ENCODE data around the gene ST7L.
"Not testable (repeated sequence)": the region's sequence is repeated elsewhere in the genome, so short reads cannot be mapped to it uniquely, and the experiment has no call there.

ST7L gene

DNA sequence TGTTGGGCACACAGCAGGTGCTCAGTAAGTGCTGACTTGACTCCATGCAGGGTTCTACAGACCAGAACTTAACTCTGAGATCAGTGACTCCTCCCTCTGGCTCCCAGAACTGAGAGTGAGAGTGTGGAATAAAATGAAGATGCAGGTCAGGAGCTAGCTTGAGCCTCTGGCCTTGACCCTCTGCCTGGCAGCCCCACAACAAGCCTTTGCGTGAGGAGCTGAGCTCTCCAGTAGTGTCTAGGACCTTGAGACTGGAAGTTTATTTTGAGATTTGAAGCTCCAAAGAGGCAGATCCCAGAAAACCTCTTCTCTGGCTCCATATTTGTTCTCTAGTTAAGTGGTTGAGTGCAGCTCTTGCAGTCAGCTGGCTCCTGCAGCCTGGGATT, 113.5 kb downstream of the ST7L start:
- Histone ChIP-seq H3K9ac (ENCODE audit: low read depth, low read length) (no peak overlapping the region), H3K4me1 (ENCODE audit: insufficient read depth, low read length) (peaks cover 6% of the 10 kb centered on the region; the same call in 1 of the 2 replicates), H3K36me3 (ENCODE audit: insufficient read depth, low read depth, low read length) (no peaks in the 10 kb centered on the region), H3K27me3 (ENCODE audit: insufficient read depth, low read length) (peaks cover 100% of the 10 kb centered on the region), H3K4me3 (ENCODE audit: low read length) (no peak overlapping the region), H3K27ac (ENCODE audit: low read length) (no peak overlapping the region), H3K9me3 (ENCODE audit: insufficient read depth, low read depth, low read length) (no peaks in the 10 kb centered on the region)

DNA sequence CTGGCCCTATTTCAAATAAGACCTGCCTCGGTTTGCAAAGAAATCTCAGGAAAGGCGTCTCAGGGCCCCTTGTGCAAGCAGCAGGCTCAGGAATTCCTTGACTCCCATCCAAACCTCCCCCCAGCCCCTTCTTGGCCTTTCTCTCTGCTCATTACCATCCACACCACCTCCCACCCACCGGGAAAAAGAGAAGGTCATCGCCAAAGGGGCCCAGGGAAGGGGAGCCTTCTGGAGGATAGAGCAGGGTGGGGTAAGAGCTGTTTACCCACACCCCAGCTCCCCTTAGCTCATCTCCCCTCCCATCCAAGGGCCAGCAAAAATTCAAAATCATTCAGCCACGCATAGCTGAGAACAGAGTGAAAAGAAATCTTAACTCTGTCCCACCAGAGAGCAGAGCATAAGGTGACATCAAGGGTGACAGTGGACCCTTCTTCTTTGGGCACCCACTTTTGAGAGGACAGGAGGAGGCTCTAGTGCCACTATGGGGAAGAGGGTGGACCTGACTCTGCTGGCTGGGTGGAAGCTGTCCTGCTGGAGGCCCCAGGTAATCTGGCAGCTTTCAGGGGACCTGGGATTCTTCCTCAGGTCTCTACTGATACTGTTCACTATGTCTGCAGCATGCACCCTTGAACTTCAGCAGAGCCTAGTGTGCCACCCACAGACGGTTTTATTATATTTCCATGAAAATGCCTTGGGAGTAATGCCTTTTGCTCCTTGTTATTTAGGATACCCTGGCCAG, 114.1 kb downstream of the ST7L start:
- H3K27ac ChIP-seq (ENCODE audit: low read length): no peak overlapping the region
- H3K27me3 ChIP-seq (ENCODE audit: insufficient read depth, low read length): peaks cover 98% of the 10 kb centered on the region
- no peak overlapping the region for H3K4me3 ChIP-seq (ENCODE audit: low read length)
- peaks cover 2% of the 10 kb centered on the region; the same call in 1 of the 2 replicates for H3K4me1 ChIP-seq (ENCODE audit: insufficient read depth, low read length)
- no peaks in the 10 kb centered on the region for H3K36me3 ChIP-seq (ENCODE audit: insufficient read depth, low read depth, low read length)
- no peaks in the 10 kb centered on the region for H3K9me3 ChIP-seq (ENCODE audit: insufficient read depth, low read depth, low read length)
- H3K9ac ChIP-seq (ENCODE audit: low read depth, low read length): no peak overlapping the region

DNA sequence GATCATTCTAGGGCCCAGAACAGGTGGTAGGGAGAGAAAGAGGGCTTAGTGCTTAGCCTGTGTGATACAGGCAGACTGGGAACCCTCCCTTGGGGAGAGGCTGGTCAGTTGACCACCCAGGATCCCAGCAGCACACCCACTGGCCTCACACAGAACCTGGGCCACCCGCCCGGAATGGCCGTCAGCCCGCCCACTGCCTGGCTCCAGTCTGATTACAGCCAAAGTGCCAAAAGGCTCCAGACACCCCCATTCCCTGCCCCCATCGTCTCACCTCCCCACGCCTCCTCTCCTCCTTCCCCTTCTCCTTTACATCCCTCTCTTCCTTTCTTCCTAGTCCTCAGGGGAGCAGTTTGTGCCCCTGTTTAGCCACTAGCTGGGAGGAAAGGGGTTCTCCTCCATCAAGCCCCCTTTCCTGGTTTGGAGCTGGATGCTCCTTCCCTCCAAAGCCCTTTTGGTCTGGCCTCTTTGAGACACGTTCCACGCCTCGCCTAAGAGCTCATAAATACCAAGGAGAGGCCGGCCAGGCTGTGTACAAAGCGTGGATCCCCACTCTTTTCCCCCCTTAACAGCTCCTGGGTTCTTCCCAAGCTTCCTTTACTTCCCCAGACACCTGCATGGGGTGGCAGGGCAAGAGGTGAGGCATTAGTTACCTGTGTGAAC, 114.8 kb downstream of the ST7L start:
- Histone ChIP-seq H3K9ac (ENCODE audit: low read depth, low read length) (no peak overlapping the region), H3K27me3 (ENCODE audit: insufficient read depth, low read length) (peaks cover 98% of the 10 kb centered on the region), H3K4me3 (ENCODE audit: low read length) (no peak overlapping the region), H3K27ac (ENCODE audit: low read length) (no peak overlapping the region), H3K9me3 (ENCODE audit: insufficient read depth, low read depth, low read length) (no peaks in the 10 kb centered on the region), H3K36me3 (ENCODE audit: insufficient read depth, low read depth, low read length) (no peaks in the 10 kb centered on the region), H3K4me1 (ENCODE audit: insufficient read depth, low read length) (no peaks in the 10 kb centered on the region; the same call in 1 of the 2 replicates)

DNA sequence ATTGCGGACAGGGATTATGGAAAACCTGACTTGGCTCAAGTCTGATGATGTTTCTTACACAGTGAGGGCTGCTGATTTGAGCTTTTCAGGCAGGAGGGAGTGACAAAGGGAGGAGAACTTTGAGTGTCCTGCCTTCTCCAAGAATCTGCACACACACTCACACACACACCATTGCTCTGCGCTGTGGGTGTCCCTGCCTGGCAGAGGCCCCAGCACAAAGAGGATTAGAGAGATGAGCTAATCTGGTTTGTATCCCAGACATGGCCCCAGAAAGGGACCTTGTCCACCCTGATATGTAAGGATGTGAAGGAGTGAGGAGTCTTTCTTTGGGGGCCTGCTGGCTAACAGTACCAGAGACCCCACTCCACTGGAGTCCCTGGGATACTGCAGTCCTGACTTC, 116.1 kb downstream of the ST7L start:
- Histone ChIP-seq H3K27ac (ENCODE audit: low read length) (no peak overlapping the region), H3K9me3 (ENCODE audit: insufficient read depth, low read depth, low read length) (no peaks in the 10 kb centered on the region), H3K9ac (ENCODE audit: low read depth, low read length) (no peak overlapping the region), H3K4me1 (ENCODE audit: insufficient read depth, low read length) (no peaks in the 10 kb centered on the region; the same call in 1 of the 2 replicates), H3K36me3 (ENCODE audit: insufficient read depth, low read depth, low read length) (no peaks in the 10 kb centered on the region), H3K4me3 (ENCODE audit: low read length) (peak overlapping the region; percentile 64; the same call in 1 of the 2 replicates), H3K27me3 (ENCODE audit: insufficient read depth, low read length) (peaks cover 90% of the 10 kb centered on the region)

DNA sequence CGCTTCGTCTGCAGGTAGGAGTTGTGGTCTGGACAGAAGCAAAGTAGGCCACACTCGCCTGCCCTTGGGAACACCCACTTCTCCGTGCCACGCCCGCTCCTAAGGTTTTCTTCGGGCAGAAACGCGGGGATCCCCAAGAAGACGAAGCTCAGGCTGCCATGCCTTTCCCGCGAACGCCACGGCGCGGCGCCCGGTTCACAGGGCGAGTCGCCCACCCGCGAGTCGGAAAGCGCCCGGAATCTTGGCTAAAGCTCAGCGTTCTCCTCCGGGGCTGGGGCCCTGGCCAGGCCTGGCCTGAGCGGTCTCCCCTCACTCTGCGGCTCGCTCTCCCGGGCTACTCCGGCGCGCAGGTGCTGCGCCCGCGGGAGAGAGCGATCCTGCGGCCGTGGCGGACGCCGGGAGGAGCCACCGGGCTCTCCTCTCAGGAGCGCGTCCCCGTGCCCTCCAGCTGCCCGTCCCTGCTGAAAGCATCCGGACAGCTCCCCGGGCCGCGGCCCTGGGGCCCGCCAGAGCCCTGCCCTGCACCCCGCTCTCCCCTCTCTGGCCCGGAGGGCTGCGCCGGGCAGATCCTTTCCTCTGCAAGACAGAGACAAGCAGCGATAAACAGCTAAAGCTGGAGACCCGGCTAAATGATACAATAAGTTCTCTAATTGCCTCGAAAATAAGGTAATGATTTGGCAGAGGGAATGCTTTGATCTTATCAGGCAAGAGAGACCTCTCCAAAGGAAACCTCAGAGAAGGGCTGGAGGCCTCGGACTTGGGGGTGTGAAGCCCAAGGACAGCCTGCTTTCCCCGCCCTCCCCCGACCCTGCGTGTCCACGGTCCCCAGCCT, 116.9 kb downstream of the ST7L start:
- H3K27ac ChIP-seq (ENCODE audit: low read length): no peak overlapping the region
- H3K4me3 ChIP-seq (ENCODE audit: low read length): peak overlapping the region; percentile 64
- no peaks in the 10 kb centered on the region for H3K36me3 ChIP-seq (ENCODE audit: insufficient read depth, low read depth, low read length)
- peak overlapping the region; percentile 58; the same call in 1 of the 2 replicates for H3K9ac ChIP-seq (ENCODE audit: low read depth, low read length)
- H3K4me1 ChIP-seq (ENCODE audit: insufficient read depth, low read length): no peaks in the 10 kb centered on the region; the same call in 1 of the 2 replicates
- peaks cover 82% of the 10 kb centered on the region for H3K27me3 ChIP-seq (ENCODE audit: insufficient read depth, low read length)
- no peaks in the 10 kb centered on the region for H3K9me3 ChIP-seq (ENCODE audit: insufficient read depth, low read depth, low read length)

DNA sequence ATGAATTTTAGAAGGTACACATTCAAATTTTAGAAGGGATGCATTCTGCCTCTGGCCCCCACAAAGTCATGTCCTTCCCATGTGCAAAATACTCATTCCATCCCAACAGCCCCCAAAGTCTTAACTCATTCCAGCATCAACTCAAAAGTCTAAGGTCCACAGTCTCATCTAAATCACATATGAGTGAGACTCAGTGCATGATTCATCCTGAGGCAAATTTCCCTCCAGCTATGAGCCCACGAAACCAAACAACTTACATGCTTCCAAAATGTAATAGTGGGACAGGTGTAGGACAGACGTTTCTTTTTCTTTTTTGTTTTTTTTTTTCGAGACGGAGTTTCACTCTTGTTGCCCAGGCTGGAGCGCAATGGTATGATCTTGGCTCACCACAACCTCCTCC, 122.7 kb downstream of the ST7L start:
- no peaks in the 10 kb centered on the region for H3K9me3 ChIP-seq (ENCODE audit: insufficient read depth, low read depth, low read length)
- no peak overlapping the region for H3K4me3 ChIP-seq (ENCODE audit: low read length)
- H3K4me1 ChIP-seq (ENCODE audit: insufficient read depth, low read length): no peaks in the 10 kb centered on the region
- peaks cover 29% of the 10 kb centered on the region for H3K27me3 ChIP-seq (ENCODE audit: insufficient read depth, low read length)
- H3K36me3 ChIP-seq (ENCODE audit: insufficient read depth, low read depth, low read length): no peaks in the 10 kb centered on the region
- no peak overlapping the region for H3K27ac ChIP-seq (ENCODE audit: low read length)
- no peak overlapping the region for H3K9ac ChIP-seq (ENCODE audit: low read depth, low read length)

DNA sequence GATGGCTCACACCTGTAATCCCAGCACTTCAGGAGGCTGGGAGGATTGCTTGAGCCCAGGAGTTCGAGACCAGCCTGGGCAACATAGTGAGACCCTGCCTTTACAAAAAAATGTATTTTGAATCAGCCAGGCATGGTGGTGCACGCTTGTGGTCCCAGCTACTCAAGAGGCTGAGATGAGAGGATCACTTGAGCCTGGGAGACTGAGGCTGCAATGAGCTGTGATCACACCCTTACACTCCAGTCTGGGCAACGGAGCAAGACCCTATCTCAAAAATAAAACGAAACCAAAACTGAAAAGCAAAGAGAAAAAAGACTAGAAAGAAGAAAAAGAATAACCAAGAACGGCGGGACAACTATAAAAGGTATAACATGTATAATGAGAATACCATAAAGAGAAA, 125.6 kb downstream of the ST7L start:
- peaks cover 4% of the 10 kb centered on the region; the same call in 1 of the 2 replicates for H3K27me3 ChIP-seq (ENCODE audit: insufficient read depth, low read length)

DNA sequence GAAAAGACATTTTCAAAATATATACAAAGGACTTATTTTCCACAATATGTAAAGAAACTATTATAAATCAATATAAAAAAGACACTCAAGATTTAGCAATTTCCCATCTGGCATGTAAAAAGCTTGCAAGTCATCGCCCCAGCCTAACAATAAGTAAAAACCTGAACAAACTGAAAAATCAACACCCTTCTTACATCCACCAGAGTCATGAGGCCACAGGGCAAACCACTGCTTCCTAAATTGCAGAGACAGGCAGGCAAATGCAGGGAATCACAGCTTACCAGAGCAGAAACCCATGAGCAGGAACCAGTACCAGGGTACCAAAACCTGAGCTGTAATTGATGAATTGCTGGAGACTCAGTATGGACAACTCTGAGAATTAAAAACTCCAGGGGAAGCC, 126.9 kb downstream of the ST7L start:
- H3K4me3 ChIP-seq (ENCODE audit: low read length): no peak overlapping the region
- peaks cover 4% of the 10 kb centered on the region; the same call in 1 of the 2 replicates for H3K27me3 ChIP-seq (ENCODE audit: insufficient read depth, low read length)
- H3K27ac ChIP-seq (ENCODE audit: low read length): no peak overlapping the region
- no peaks in the 10 kb centered on the region for H3K36me3 ChIP-seq (ENCODE audit: insufficient read depth, low read depth, low read length)
- H3K4me1 ChIP-seq (ENCODE audit: insufficient read depth, low read length): no peaks in the 10 kb centered on the region
- no peaks in the 10 kb centered on the region for H3K9me3 ChIP-seq (ENCODE audit: insufficient read depth, low read depth, low read length)
- H3K9ac ChIP-seq (ENCODE audit: low read depth, low read length): no peak overlapping the region

More for the DNA sequence above, 125.6 kb downstream of the ST7L start:
- H3K4me1 ChIP-seq (ENCODE audit: insufficient read depth, low read length): no peaks in the 10 kb centered on the region
- H3K4me3 ChIP-seq (ENCODE audit: low read length): no peak overlapping the region
- H3K27ac ChIP-seq (ENCODE audit: low read length): no peak overlapping the region
- no peak overlapping the region for H3K9ac ChIP-seq (ENCODE audit: low read depth, low read length)
- no peaks in the 10 kb centered on the region for H3K9me3 ChIP-seq (ENCODE audit: insufficient read depth, low read depth, low read length)
- H3K36me3 ChIP-seq (ENCODE audit: insufficient read depth, low read depth, low read length): no peaks in the 10 kb centered on the region

DNA sequence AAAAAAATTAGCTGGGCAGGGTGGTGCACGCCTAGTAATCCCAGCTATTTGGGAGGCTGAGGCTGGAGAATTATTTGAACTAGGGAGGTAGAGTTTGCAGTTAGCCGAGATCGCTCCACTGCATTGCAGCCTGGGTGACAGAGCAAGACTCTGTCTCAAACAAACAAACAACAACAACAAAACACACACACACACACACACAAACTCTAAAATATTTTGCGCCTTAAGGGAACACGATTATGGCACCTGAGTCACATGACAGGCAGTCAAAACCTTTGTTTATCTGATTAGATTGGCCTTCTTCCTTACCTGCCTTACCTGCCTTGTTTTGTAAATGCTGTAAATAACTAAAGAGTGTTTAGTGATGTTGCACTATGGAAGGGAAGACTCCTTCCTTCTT, 130.8 kb downstream of the ST7L start:
- Histone ChIP-seq H3K9ac (ENCODE audit: low read depth, low read length) (no peak overlapping the region), H3K27ac (ENCODE audit: low read length) (no peak overlapping the region), H3K4me3 (ENCODE audit: low read length) (no peak overlapping the region), H3K36me3 (ENCODE audit: insufficient read depth, low read depth, low read length) (no peaks in the 10 kb centered on the region), H3K4me1 (ENCODE audit: insufficient read depth, low read length) (no peaks in the 10 kb centered on the region), H3K9me3 (ENCODE audit: insufficient read depth, low read depth, low read length) (no peaks in the 10 kb centered on the region), H3K27me3 (ENCODE audit: insufficient read depth, low read length) (0 out of 2 replicates have a peak, but pooled peaks cover 4% of the 10 kb centered on the region)

DNA sequence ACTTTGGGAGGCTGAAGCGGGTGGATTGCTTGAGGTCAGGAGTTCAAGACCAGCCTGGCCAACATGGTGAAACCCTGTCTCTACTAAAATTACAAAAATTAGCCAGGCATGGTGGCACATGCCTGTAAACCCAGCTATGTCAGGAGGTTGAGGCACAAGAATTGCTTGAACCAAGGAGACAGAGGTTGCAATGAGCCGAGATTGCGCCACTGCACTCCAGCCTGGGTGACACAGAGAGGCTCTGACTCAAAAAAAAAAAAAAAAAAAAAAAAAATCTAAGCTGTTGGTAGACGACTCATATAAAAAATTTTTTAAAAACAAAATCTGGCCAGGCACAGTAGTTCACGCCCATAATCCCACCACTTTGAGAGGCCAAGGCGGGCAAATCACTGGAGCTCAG, 131.3 kb downstream of the ST7L start:
- H3K9ac ChIP-seq (ENCODE audit: low read depth, low read length); H3K4me1 ChIP-seq (ENCODE audit: insufficient read depth, low read length); H3K9me3 ChIP-seq (ENCODE audit: insufficient read depth, low read depth, low read length); H3K27ac ChIP-seq (ENCODE audit: low read length); H3K27me3 ChIP-seq (ENCODE audit: insufficient read depth, low read length); H3K4me3 ChIP-seq (ENCODE audit: low read length); H3K36me3 ChIP-seq (ENCODE audit: insufficient read depth, low read depth, low read length): not testable (repeated sequence)

DNA sequence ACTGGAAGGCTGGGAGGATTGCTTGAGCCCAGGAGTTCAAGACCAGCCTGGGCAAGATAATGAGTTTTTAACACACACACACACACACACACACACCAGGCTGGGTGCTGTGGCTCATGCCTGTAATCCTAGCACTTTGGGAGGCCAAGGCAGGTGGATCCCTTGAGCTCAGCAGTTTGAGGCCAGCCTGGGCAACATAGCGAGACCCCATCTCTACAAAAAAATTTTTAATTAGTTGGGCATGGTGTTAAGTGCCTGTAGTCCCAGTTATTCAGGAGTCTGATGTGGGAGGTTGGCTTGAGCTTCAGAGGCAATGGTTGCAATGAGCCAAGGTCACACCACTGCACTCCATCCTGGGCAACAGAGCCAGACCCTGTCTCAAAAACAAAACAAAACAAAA, 132.9 kb downstream of the ST7L start:
- H3K4me3 ChIP-seq (ENCODE audit: low read length); H3K27ac ChIP-seq (ENCODE audit: low read length); H3K9me3 ChIP-seq (ENCODE audit: insufficient read depth, low read depth, low read length); H3K9ac ChIP-seq (ENCODE audit: low read depth, low read length); H3K27me3 ChIP-seq (ENCODE audit: insufficient read depth, low read length); H3K4me1 ChIP-seq (ENCODE audit: insufficient read depth, low read length); H3K36me3 ChIP-seq (ENCODE audit: insufficient read depth, low read depth, low read length): not testable (repeated sequence)
